Endodermal cell (in vitro differentiated cells): ENCODE measurements around the gene VPS35L. TPM values are rescaled to one million over a fixed set of nuclear protein-coding genes. Genes with fewer than 3 reads are reported as not detected.

ENCODE experiments used
- DNase-seq: peaks from one replicate; pipeline ENCODE4 v3.0.0-alpha.2; 2017
- H3K27ac ChIP-seq: 2 replicates; pipeline ENCODE4 v1.5.1; 2013; ENCODE audit warnings: mild to moderate bottlenecking, low read depth, low read length, moderate library complexity
- H3K27me3 ChIP-seq: 2 replicates; pipeline ENCODE4 v1.6.1; 2013; ENCODE audit warnings: mild to moderate bottlenecking, low read length, moderate library complexity; ENCODE audit not compliant: insufficient read depth, control insufficient read depth, poor library complexity, severe bottlenecking
- H3K36me3 ChIP-seq: 2 replicates; pipeline ENCODE4 v1.7.0; 2013; ENCODE audit warnings: mild to moderate bottlenecking, low read length, moderate library complexity; ENCODE audit not compliant: control insufficient read depth, insufficient read depth
- H3K4me1 ChIP-seq: one replicate; pipeline ENCODE4 v1.7.0; 2013; ENCODE audit warnings: low read length; ENCODE audit not compliant: control insufficient read depth, insufficient read depth
- H3K4me3 ChIP-seq: 2 replicates; pipeline ENCODE4 v1.5.1; 2013; ENCODE audit warnings: mild to moderate bottlenecking, low read length, moderate library complexity
- H3K9ac ChIP-seq: 2 replicates; pipeline ENCODE4 v1.6.1; 2013; ENCODE audit warnings: mild to moderate bottlenecking, low read length, moderate library complexity; ENCODE audit not compliant: poor library complexity, severe bottlenecking; ENCODE audit errors: extremely low read depth
- H3K9me3 ChIP-seq: 2 replicates; pipeline ENCODE4 v1.6.1; 2013; ENCODE audit warnings: mild to moderate bottlenecking, low read length, moderate library complexity; ENCODE audit not compliant: control insufficient read depth
- H3K27ac Mint-ChIP-seq: 2 replicates; pipeline ENCODE4 v1.8.0; 2020; ENCODE audit warnings: mixed read lengths
- H3K27me3 Mint-ChIP-seq: 2 replicates; pipeline ENCODE4 v1.8.0; 2021; ENCODE audit warnings: mild to moderate bottlenecking, mixed read lengths; ENCODE audit not compliant: insufficient read depth
- H3K36me3 Mint-ChIP-seq: 2 replicates; pipeline ENCODE4 v1.8.0; 2020; ENCODE audit warnings: low read depth, mixed read lengths
- H3K4me1 Mint-ChIP-seq: 2 replicates; pipeline ENCODE4 v1.8.0; 2020; ENCODE audit warnings: mixed read lengths
- H3K4me3 Mint-ChIP-seq: 2 replicates; pipeline ENCODE4 v1.8.0; 2020; ENCODE audit warnings: mild to moderate bottlenecking, moderate library complexity, mixed read lengths
- H3K9me3 Mint-ChIP-seq: 2 replicates; pipeline ENCODE4 v1.8.0; 2020; ENCODE audit warnings: mild to moderate bottlenecking, mixed read lengths
- WGBS, 2 experiments: methylation state at CpG; one replicate each; pipeline versions ENCODE4 v1.1.5 to v1.1.7; 2013; ENCODE audit warnings: missing lambda C conversion rate in 2 of 2, mixed read lengths in 1 of 2; ENCODE audit not compliant: insufficient coverage in 1 of 2, insufficient read length in 1 of 2; 5-methylcytosine and 5-hydroxymethylcytosine counted together
- total RNA-seq, 2 donors: library from RNA; stranded (reverse); fragmentation: NEBNext Ultra II Directional in 1 of 2; extraction: Animal tissue kit (Norgen Biotek cat#: 25700) in 1 of 2; gene quantifications; 2 replicates in 1 of 2; 3 replicates in 1 of 2; pipeline ENCODE4 v1.2.1, GENCODE V29; 2021
- TF ChIP-seq, protein P1 (sequence below): fragments of 200-600 bp; sonication (generic); conservative IDR thresholded peaks from 2 replicates; pipeline ENCODE4 v1.5.0; 2021; ENCODE audit warnings: antibody characterized with exemption, mild to moderate bottlenecking

The VPS35L gene
- total RNA-seq, 2 donors from 2014 or later = 61.5 to 82.0 TPM

DNA sequence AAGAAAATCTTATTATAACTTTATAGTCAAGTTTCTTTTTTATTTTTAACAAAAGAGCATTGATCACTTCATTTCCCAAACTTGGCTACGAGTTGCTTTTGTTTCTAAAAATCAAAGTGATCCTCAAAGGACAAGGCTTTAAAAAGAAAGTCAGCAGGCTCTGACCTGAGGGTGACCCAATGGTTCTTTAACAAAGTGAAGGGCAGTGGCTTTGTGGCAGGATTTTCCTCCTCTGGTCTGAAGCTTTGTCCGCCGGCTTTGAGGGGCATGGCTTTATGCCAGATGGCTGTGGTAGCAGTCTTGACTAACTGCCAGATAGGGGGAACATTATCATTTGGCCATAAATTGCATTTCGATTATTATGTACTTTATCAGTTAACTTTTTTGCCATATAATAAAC lies 191.1 kb downstream of the VPS35L start:
- peaks cover 30% of the 10 kb centered on the region for H3K4me1 Mint-ChIP-seq
- TF ChIP-seq, protein P1, sequence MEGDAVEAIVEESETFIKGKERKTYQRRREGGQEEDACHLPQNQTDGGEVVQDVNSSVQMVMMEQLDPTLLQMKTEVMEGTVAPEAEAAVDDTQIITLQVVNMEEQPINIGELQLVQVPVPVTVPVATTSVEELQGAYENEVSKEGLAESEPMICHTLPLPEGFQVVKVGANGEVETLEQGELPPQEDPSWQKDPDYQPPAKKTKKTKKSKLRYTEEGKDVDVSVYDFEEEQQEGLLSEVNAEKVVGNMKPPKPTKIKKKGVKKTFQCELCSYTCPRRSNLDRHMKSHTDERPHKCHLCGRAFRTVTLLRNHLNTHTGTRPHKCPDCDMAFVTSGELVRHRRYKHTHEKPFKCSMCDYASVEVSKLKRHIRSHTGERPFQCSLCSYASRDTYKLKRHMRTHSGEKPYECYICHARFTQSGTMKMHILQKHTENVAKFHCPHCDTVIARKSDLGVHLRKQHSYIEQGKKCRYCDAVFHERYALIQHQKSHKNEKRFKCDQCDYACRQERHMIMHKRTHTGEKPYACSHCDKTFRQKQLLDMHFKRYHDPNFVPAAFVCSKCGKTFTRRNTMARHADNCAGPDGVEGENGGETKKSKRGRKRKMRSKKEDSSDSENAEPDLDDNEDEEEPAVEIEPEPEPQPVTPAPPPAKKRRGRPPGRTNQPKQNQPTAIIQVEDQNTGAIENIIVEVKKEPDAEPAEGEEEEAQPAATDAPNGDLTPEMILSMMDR = no peak
- H3K27ac Mint-ChIP-seq = no peak overlapping the region
- H3K9me3 Mint-ChIP-seq = no peaks in the 10 kb centered on the region
- Histone ChIP-seq H3K27ac (peak overlapping the region; percentile 75), H3K4me1 (peaks cover 4% of the 10 kb centered on the region), H3K36me3 (no peaks in the 10 kb centered on the region), H3K9ac (no peak overlapping the region), H3K9me3 (no peaks in the 10 kb centered on the region), H3K4me3 (no peak overlapping the region), H3K27me3 (no peaks in the 10 kb centered on the region)
- H3K4me3 Mint-ChIP-seq = no peak overlapping the region
- WGBS, 2 experiments = 54 to 82% methylated on average over 3 to 4 of the region's 4 CpGs
- no peak for DNase-seq
- peaks cover 3% of the 10 kb centered on the region for H3K36me3 Mint-ChIP-seq
- H3K27me3 Mint-ChIP-seq = no peaks in the 10 kb centered on the region

DNA sequence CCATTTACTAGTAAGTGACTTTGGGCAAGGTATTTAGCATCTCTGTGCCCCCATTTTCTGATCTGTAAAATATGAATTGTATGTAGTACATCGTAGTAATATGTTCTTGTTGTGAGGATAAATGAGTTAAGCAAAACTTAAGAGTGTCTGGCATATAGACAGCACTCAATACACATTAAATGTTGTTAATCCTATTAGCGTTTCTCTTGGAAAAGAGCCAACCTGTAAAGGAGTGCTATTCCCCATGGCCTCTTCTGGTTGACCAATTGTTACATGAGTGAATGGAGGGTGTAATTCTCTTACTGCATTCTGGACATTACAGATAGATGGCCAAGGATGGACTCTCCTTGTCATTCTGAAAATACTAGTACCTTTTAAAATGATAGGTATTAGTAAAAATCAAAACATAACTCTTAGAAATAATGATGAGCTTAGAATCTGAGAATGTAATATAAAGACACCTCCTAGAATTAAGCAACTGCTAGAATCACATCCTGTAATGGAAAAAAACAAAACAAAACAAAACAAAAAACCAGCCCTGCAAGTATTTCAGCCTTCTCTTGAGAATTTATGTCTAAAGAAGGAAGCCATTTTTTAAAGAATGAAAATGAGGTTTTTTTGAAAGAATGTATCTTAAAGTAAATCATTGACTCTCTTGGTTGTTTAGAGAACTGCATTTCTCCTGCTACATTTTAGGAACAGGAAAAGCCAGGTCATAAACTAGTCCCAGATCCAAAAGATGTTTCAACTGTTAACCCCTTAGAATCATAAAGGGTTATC lies 193.1 kb downstream of the VPS35L start:
- no peak overlapping the region for H3K4me3 ChIP-seq
- no peaks in the 10 kb centered on the region for H3K9me3 ChIP-seq
- no peak overlapping the region for H3K9ac ChIP-seq
- peaks cover 34% of the 10 kb centered on the region for H3K4me1 Mint-ChIP-seq
- DNase-seq = no peak
- TF ChIP-seq, protein P1 = no peak
- H3K36me3 Mint-ChIP-seq = peaks cover 3% of the 10 kb centered on the region
- WGBS, 2 experiments = 90% methylated on average over 1 of the region's 2 CpGs; no CpG with 5 or more reads in 1 of the 2 experiments
- H3K27ac Mint-ChIP-seq = no peak overlapping the region
- no peaks in the 10 kb centered on the region for H3K9me3 Mint-ChIP-seq
- no peaks in the 10 kb centered on the region for H3K27me3 Mint-ChIP-seq
- H3K4me1 ChIP-seq = peaks cover 4% of the 10 kb centered on the region
- no peak overlapping the region for H3K27ac ChIP-seq
- H3K27me3 ChIP-seq = no peaks in the 10 kb centered on the region
- H3K4me3 Mint-ChIP-seq = no peak overlapping the region
- H3K36me3 ChIP-seq = no peaks in the 10 kb centered on the region

DNA sequence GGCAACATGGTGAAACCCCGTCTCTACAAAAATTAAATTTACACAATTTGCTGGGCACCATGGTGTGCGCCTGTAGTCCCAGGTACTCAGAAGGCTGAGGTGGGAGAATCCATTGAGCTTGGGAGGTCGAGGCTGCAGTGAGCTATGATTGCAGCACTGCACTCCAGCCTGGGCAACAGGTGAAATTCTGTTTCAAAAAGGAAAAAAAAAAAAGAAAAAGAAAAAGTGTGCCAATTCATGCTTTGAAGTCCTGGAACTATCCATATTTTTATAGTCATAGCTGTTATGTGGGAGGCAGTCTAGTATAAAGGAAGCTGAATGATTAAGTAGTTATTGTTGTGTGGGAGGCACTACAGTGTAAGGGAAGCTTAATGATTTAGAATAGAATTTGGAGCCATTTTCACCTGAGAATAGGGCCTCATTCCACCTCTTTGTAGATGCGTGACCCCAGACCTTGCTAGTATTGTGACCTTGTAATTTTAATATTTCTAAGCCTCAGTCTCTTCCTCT lies 194.1 kb downstream of the VPS35L start:
- Histone ChIP-seq H3K9me3 (no peaks in the 10 kb centered on the region), H3K4me3 (no peak overlapping the region), H3K9ac (no peak overlapping the region), H3K27me3 (no peaks in the 10 kb centered on the region), H3K36me3 (no peaks in the 10 kb centered on the region), H3K4me1 (peaks cover 11% of the 10 kb centered on the region), H3K27ac (no peak overlapping the region)
- H3K4me3 Mint-ChIP-seq = no peak overlapping the region
- no peak for DNase-seq
- H3K4me1 Mint-ChIP-seq = peaks cover 41% of the 10 kb centered on the region
- TF ChIP-seq, protein P1 = no peak
- no peaks in the 10 kb centered on the region for H3K9me3 Mint-ChIP-seq
- WGBS, 2 experiments = 96 to 99% methylated on average over 3 to 4 of the region's 4 CpGs
- H3K27ac Mint-ChIP-seq = no peak overlapping the region
- H3K36me3 Mint-ChIP-seq = peaks cover 3% of the 10 kb centered on the region
- no peaks in the 10 kb centered on the region for H3K27me3 Mint-ChIP-seq

Other genes starting within 250 kb of the VPS35L start
- gene TMC5, start 137.8 kb upstream of the VPS35L start, total RNA-seq = 1 to 10 TPM; 1.3 to 2.2 TPM
- 10 to 100 TPM; 49.9 to 56.5 TPM for gene GDE1, start 33.6 kb upstream of the VPS35L start, total RNA-seq
- 10 to 100 TPM; 16.5 to 24.0 TPM for gene CCP110, start 31.8 kb upstream of the VPS35L start, total RNA-seq
- 10 to 100 TPM; 83.9 to 95.9 TPM for gene KNOP1, start 162.5 kb downstream of the VPS35L start, total RNA-seq
- 10 to 100 TPM; 21.1 to 30.1 TPM for gene IQCK, start 162.6 kb downstream of the VPS35L start, total RNA-seq